GM18520 (cell line): ENCODE measurements around the gene PLXNB1.
"Not testable (repeated sequence)": the region's sequence is repeated elsewhere in the genome, so short reads cannot be mapped to it uniquely, and the experiment has no call there.

Experiments used
- ATAC-seq: cut with Tn5 transposase; IDR thresholded peaks from one replicate; pipeline ENCODE4 v1.9.1; 2021; ENCODE audit not compliant: unreplicated experiment

PLXNB1 gene

DNA sequence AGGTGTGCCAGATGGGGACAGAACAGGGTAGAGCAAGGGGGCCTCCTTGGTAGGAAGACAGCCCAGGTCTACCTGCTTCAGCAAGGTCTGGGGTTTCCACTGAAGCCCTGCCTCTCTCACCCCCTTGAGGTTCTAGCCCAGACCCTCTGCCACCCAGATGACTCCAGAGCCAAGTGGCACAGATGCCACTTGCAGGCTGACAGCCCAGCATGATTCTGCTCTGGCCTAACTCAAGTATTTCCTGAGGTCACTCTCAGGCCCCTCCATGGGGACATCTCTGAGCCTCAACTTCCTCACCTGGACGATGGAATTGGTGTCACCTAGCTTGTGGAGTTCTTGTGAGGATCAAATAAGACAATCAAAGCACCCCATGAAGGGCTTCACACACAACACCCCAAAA, 23.9 kb downstream of the PLXNB1 start:
- no peak for ATAC-seq

DNA sequence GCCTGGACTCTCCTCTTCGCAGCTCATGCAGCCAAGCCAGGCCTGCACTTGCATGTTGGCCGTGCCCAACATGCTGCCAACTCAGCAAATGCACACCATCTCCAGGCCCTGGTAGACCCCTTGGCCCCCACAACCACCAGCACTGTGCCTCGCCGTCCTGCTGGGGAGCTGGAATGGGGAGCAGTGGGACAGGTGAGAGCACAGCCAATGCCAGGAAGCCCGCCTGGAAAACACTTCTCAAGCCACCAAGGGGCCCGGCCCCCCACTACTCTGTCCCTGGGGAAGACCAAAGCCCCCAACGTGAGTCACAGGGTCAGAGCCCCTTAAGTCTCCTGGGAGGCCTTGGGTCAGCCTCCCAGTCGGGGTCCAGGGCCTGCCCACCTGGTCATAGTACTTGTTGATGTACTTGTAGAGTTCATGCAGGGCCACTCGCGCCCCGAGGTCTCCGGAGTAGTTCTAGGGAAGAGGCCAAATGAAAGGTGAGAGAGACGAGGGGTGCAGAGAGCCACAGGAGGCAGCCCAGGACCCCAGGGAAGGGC, 24.5 kb downstream of the PLXNB1 start:
- no peak for ATAC-seq

DNA sequence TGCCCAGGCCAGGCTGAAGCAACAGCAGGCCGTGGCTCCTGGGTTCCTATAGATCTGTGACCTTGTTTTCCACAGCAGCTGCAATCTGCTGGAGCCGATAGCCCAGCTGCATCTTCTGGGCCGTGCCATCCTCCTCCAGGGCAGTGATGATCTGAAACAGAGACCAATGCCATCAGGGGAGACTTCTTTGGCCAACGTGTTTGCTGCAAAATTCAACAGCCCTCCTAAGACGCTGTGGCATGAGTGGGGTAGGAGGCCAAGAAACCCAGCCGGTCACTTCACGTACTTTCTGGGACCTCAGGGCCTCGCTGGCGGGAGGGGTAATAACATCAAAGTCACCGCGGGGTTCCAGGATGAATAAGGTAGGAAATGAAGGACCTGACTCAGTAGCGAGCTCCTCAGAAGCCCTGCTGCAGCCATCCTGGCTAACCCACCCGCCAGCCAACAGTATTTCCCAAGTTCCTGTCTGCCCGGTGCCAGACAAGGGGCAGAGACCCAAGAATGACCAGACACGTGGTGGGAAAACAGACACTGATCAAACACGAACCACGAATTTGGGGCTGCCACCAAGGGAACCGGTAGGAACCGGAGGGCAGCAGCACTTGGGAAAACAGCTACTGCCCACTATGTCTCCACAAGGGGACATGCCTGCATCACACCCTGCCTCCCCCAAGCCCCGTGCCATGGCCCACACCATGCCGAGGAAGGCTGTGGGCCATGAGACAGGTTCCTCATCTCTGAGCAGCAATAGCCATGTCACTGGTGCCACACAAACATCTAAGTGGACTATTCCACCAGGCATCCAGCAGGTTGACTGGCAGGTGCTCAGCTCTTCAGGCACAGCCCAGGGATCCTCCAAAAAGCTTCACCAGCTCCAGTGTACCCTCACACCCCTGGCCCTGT, 25.2 kb downstream of the PLXNB1 start:
- no peak for ATAC-seq

- ATAC-seq: no peak
Observed at GRCh38 chr3:48403533-48404439, 26.1 kb downstream of the PLXNB1 start.

- no peak for ATAC-seq
Observed at GRCh38 chr3:48402907-48403306, 27.0 kb downstream of the PLXNB1 start.

DNA sequence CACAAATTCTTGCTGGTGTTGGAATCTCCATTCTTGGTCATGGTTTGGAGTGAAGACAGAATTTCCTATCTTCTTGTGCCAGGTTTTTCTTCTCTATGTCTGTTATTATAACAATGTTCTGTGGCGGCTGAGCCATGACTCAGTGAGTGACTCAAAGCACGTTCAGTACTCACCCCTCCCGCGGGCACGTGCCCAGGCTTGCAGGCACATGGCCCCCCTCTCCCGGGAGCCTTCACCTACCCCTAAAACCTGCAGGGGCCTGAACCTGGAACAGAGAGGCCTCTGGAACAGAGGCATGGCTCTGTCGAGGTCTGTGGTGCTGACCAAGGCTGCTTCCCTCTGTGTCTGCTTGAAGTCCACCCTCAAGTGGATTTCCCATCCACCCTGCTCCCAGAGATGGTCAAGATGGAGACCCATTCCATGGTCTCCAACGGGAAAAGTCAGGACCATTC, 27.6 kb downstream of the PLXNB1 start:
- ATAC-seq: no peak

DNA sequence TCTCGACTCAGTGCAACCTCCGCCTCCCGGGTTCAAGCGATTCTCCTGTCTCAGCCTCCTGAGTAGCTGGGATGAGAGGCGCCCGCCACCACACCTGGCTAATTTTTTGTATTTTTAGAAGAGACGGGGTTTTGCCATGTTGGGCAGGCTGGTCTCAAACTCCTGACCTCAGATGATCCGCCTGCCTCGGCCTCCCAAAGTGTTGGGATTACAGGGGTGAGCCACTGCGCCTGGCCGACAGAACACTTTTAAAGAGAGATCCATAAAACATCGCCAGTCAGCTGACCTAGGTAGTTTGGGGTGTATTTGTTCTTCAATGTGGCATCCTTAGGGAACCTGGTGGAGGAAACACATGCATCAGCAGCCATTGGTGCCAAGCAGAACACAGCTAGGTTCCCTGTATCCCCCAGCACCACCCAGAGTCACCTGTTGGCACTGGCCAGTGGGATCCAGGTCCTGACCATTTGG, 28.4 kb downstream of the PLXNB1 start:
- ATAC-seq: not testable (repeated sequence)

DNA sequence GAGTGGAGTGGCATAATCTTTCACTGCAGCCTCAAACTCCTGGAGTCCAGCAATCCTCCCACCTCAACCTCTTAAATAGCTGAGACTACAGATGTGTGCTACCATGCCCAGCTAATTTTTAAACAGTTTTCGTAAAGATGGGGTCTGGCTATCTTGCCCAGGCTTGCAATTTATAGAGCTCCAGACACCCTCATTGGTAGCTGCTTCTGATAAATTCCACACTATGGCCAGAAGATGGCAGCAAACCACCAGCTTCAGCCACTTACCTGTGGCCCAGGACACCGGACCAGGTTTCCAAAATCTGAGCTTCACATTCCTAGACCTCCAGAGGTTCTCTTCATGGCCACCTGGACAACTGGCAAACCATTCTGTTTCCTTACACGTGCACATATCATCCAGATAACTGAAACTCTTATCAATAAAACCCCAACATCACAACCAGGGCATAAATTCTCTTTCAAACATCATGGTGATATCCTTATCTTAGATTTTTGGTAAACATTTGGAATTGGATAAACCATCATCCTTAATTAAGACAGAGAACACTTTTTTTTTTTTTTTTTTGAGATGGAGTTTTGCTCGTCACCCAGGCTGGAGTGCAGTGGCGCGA, 29.0 kb downstream of the PLXNB1 start:
- no peak for ATAC-seq

DNA sequence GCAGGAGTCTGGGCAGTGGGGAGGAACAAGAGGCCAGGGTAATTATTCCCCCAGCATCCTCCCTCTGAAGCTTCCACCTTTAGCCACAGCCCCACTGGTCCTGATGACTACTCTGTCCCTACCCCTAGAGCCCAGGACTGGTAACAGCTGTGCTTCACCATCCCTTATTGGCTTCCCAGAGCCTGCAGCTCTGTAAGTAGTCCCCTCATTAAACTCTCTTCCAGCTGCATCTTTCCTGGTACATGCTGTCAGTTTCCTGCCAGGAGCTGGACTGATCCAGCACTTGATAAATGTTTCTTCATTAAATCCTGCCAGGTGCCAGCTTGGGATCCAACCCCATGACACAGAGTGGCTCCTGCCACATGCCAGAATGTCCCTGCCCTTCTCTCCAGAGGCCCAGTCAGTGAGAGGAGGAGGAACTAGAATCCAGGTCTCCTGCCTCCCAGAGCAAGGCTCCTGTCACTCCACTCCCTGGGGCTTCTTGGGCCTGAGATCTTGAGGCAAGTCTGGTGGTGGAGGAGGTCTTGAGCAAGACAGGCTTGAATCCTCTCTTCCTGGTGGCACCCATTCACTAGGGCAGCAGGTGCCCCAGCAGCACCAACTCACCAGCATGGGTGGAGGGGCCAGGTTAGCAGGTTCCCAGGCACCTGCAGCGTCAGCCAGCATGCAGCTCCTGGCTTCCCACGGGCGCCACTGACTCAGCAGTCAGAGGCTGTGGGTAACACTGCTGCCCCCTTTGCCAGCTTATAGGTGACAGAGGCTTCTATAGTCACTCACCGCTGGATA, 30.3 kb downstream of the PLXNB1 start:
- no peak for ATAC-seq

GRCh38 chr3:48398701-48399386, 31.0 kb downstream of the PLXNB1 start:
- ATAC-seq: no peak

DNA sequence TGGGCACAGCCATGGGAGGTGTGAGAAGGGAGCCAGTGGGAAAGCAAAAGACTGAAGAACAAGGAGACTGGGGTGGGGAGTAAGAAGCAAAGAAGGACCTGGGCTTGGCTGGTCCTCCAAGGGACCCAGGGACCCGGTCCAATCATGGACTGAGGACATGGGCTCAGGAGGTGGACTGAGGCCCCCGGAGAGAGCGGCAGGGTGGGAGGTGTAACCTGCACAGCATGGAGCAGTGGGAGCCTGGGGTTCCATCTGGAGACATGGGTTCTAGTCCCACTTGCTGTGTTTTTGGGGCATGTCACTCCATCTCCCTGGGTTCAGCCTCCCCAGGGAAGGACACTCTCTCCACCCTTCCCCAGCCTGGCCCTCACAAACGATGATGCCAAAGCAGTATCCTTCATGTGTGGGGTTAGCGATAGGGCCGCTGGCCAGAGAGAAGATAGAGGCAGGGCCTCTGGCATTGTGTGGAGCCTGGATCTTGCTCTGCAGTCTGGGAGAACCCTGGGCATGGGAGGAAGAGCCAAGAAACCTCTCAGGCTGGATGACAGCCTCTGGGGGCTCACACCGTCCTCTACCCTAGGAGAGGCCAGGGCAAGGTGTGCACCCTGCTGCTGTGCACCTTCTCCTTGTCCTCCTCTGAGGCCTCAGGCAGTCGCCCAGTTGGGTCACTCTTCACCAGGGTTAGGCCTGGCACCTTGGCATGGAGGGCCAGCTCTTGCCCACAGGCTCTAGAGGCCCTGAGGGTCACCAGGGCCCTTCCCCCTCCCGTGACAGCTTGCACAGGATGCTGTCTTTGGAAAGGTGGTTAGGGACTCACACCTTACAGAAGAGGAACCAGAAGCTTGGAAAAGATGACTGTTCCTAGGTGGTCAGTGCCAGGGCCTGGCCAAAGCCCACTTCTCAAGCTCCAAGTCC, 31.9 kb downstream of the PLXNB1 start:
- no peak for ATAC-seq

DNA sequence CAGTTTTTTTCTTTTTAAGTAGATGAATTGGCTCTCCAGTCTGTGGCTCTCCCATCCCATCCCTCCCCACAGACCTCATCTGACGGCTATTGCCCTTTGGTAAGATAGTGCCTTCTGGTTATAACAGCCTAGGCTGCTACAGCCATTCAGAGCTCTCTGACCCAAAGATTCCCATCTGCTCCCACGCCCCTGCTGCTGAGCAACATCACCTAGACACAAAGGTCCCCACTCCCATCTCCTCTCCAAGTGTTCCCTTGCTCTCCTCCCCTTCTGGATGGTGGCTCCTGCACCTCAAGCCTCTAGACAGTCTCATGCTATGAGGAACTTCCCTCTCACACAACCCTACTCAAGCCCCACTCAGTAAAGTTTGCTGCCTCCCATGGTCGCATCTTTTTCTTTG, 34.2 kb downstream of the PLXNB1 start:
- no peak for ATAC-seq

DNA sequence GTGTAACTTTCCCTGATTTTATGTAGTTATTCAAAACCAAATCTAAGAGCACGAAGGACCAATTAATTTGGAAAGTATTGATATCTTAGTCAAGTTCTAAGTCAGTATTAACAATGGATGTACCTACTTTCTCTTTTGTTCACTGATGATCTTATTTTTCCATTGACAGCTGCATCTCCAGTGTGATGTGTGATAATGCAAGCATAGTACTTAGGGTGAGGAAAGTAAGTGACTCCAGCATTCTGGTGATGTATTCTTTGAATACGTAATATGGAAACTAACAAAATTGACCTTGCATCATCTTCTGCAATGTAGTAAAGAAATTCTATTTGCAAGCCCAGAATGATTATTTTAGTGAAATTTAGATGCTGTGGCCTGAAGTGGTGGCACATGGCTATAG, 35.5 kb downstream of the PLXNB1 start:
- no peak for ATAC-seq

DNA sequence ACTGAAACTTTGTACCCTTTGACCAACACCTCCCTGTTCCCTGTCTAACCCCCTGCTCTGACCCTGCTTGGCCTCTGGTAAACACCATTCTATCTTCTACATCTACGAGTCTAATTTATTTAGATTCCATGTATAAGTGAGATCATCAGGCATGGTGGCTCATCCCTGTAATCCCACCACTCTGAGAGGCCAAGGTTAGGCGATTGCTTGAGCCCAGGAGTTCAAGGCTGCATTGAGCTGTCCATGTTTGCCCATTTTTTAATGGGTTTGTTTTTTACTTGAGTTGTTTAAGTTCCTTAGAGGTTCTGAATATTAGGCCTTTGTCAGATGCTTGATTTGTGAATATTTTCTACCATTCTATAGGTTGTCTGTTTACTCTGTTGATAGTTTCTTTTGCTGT, 40.9 kb downstream of the PLXNB1 start:
- no peak for ATAC-seq

DNA sequence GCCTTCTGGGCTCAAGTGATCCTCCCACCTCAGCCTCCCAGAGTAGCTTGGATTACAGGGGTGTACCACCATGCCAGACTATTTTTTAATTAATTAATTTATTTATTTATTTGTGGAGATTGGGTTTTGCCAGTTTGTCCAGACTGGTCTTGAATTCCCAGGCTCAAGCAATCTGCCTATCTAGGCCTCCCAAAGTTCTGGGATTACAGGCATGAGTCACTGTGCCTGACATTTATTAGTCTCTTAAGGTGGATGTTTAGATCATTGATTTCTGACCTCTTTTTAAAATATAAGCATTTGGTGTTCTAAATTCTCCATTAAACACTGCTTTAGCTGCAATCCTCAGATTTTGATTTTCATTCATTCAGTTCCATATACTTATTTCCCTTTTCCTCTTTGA, 42.3 kb downstream of the PLXNB1 start:
- ATAC-seq: no peak

- ATAC-seq: no peak
Observed at GRCh38 chr3:48372862-48373435, 56.9 kb downstream of the PLXNB1 start.

DNA sequence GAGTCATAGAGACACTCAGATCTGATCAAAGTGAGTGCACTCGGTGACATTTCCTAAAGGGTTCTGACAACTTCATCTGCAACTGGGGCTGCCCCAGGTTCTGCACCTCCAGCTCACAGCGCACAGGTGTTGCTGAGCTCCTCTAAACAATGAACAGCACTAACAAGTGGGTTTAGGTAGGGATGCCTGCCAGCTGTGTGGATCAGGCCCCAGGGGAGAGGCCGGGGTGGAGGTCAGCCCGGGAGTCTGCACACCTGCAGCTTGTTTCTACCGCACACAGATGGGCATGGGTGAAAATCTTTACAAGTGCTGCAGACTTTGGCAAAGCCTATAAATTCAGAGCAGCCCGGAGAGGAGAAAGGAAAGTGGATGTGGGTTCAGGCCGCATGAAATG, 57.5 kb downstream of the PLXNB1 start:
- no peak for ATAC-seq

DNA sequence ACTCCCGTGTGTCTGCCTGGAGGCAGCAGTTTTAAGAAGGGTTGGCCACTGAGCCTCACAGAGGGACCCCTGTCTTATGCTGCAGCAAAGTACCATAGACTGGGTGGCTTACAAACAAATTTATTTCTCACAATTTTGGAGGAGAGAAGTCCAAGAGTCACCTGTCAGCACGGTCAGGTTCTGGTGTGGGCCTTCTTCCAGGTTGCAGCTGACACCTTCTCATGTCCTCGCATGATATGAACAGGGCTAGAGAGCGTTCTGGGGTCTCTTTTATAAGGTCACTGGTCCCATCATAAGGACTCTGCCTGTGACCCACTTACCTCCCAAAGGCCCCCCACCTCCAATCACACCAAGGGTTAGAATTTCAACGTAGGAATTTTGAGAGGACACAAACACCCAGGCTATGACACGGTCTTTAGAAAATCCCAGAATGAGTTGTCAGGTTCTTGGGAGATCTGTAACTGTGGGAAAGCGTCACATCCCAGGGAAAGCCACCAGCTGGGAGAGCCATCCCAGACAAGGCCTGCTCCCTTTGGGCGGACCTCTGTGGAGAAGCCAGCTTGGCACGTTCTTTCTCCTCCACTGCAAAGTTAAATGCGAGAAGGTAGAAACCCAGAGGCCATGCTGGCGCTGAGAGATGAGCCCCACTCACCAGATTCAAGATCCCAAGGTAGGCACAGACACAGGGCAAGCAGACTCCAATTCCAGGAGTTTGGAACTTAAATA, 58.1 kb downstream of the PLXNB1 start, which contains the start of gene FBXW12:
Gene FBXW12 (plus strand): TSS at position 569 of the 726 bp plus-strand sequence. CDS start 549 bp downstream, outside the sequence.
- ATAC-seq: no peak
